DMS153 treated with DMSO at 0.1 percent for 48 hours (cell line): ENCODE measurements around the gene ECHDC3.

Source experiments
- DNase-seq: peaks from one replicate; lab custom pipeline; 2025; ENCODE audit not compliant: unreplicated experiment; lab: John Stamatoyannopoulos, UW

ECHDC3 gene

DNA sequence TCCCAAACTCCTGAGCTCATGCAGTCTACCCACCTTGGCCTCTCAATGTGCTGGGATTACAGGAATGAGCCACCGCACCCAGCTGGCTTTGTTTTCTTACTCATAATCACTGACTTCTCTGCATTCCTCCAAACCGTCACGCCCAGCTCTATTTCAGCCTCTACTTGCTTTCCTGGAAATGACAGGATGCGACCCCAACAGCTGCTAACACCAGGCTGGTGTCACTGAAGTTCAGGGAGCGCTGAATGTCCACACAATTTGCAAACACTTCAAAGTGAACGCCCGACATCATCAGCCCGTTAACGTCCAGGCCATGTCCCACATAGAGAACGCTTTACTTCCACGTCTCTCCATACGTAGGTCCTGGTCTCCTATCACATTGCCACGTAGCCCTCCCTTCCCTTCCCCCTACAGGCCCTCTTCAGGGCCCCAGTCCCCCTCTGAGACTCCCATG is 68.2 kb downstream of the ECHDC3 start:
- no peak for DNase-seq

DNA sequence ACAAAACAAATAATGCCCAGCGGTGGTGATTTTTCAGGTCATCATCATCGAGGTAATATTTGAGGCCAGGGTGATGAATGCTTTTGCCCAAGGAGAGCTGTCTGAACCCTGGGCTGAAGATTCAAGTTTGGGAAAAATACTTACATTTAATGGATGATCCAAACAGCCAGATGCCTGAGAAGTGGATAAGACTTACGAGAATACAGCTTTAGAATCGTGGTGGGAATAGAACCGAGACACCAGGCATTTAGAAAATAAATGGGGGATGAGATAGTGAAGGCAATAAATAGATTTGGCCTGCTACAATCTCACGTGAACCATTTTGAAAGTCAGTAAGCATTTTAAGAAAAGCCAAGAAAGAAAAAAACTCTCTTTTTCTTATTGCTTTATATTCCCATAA is 68.8 kb downstream of the ECHDC3 start:
- DNase-seq: no peak

DNA sequence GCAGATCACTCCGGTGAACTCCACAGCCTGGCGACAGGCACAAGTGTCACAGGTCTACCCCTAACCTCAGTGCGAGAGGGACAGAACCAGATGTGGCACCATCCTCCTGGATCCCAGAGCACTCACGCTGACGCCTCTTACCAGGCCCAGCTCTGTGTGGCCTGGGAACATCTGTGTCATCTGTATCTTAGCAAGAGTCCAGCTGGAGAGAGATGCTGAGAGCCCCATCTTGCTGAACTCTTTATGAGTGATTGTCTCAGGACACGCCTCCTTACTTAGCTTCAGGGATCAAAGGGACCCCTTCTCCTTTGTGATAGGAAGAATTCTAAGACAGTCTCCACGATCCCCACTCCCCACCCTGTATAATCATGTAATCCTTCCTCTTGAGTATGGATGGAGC is 71.0 kb downstream of the ECHDC3 start:
- DNase-seq: no peak
